WTC11 (cell line): ENCODE data around the gene SLC44A3. TPM values are rescaled to one million over a fixed set of nuclear protein-coding genes. Genes with fewer than 3 reads are reported as not detected.

Experiments used
- ATAC-seq: fragments of 200-7000 bp; cut with Tn5 transposase; 2 replicates; pipeline ENCODE4 v1.10.0; 2021; ENCODE audit warnings: mild to moderate bottlenecking, moderate library complexity
- CTCF ChIA-PET: fragments of 300-600 bp; sonication (Branson Sonifier 250); formaldehyde crosslinking; loops from one replicate; lab custom pipeline; 2021; ENCODE audit warnings: antibody characterized with exemption; lab: Charles Lee
- POLR2A ChIA-PET: fragments of 350-600 bp; sonication (Branson Sonifier 250); formaldehyde crosslinking; loops from one replicate; lab custom pipeline; 2021; ENCODE audit warnings: antibody characterized with exemption; lab: Charles Lee
- DNase-seq: peaks from one replicate; pipeline ENCODE4 v3.0.0; 2021; ENCODE audit warnings: low spot score
- H3K27ac Mint-ChIP-seq: 2 replicates; pipeline ENCODE4 v1.8.0; 2021; ENCODE audit warnings: mixed read lengths
- H3K27me3 Mint-ChIP-seq: 2 replicates; pipeline ENCODE4 v1.8.0; 2021; ENCODE audit warnings: low read depth, mild to moderate bottlenecking, moderate library complexity, mixed read lengths
- H3K36me3 Mint-ChIP-seq: 2 replicates; pipeline ENCODE4 v1.8.0; 2021; ENCODE audit warnings: mixed read lengths
- H3K4me1 Mint-ChIP-seq: 2 replicates; pipeline ENCODE4 v1.8.0; 2022; ENCODE audit warnings: mixed read lengths
- H3K4me3 Mint-ChIP-seq: 2 replicates; pipeline ENCODE4 v1.8.0; 2021; ENCODE audit warnings: mild to moderate bottlenecking, moderate library complexity, mixed read lengths
- H3K9me3 Mint-ChIP-seq: 2 replicates; pipeline ENCODE4 v1.8.0; 2021; ENCODE audit warnings: mixed read lengths
- ATF1 ChIP-seq: sonication (generic); formaldehyde crosslinking; IDR thresholded peaks from 2 replicates; pipeline ENCODE4 v1.8.1; 2023; ENCODE audit warnings: mild to moderate bottlenecking, moderate library complexity, missing genetic modification reagents
- ATF2 ChIP-seq: sonication (generic); formaldehyde crosslinking; IDR thresholded peaks from 2 replicates; pipeline ENCODE4 v1.8.1; 2022; ENCODE audit warnings: low read depth, missing genetic modification reagents, borderline replicate concordance
- ATF3 ChIP-seq: sonication (generic); formaldehyde crosslinking; conservative IDR thresholded peaks from 2 replicates; pipeline ENCODE4 v1.8.1; 2022; ENCODE audit warnings: mild to moderate bottlenecking, missing genetic modification reagents
- ATF6 ChIP-seq: sonication (generic); formaldehyde crosslinking; IDR thresholded peaks from 2 replicates; pipeline ENCODE4 v1.8.1; 2023; ENCODE audit warnings: mild to moderate bottlenecking, missing genetic modification reagents
- CREB1 ChIP-seq: sonication (generic); formaldehyde crosslinking; IDR thresholded peaks from 2 replicates; pipeline ENCODE4 v1.8.0; 2023; ENCODE audit warnings: mild to moderate bottlenecking, missing genetic modification reagents
- FOXP4 ChIP-seq: sonication (generic); formaldehyde crosslinking; IDR thresholded peaks from 2 replicates; pipeline ENCODE4 v1.8.0; 2022; ENCODE audit warnings: mild to moderate bottlenecking, missing genetic modification reagents
- GRHL2 ChIP-seq: fragments of 250-450 bp; sonication (Bioruptor Pico); IDR thresholded peaks from 2 replicates; pipeline ENCODE4 v1.8.0; 2022; ENCODE audit warnings: mild to moderate bottlenecking, moderate library complexity; ENCODE audit not compliant: insufficient replicate concordance, severe bottlenecking
- NR3C1 ChIP-seq: sonication (generic); formaldehyde crosslinking; conservative IDR thresholded peaks from 2 replicates; pipeline ENCODE4 v1.8.1; 2023; ENCODE audit warnings: low read depth, mild to moderate bottlenecking, missing genetic modification reagents
- OVOL2 ChIP-seq: fragments of 250-450 bp; sonication (Bioruptor Pico); IDR thresholded peaks from 2 replicates; pipeline ENCODE4 v1.9.0; 2021; ENCODE audit warnings: mild to moderate bottlenecking, borderline replicate concordance
- PRDM15 ChIP-seq: sonication (generic); formaldehyde crosslinking; IDR thresholded peaks from 2 replicates; pipeline ENCODE4 v1.8.0; 2022; ENCODE audit warnings: missing genetic modification reagents
- PRRX2 ChIP-seq: fragments of 250-450 bp; sonication (Bioruptor Pico); IDR thresholded peaks from 2 replicates; pipeline ENCODE4 v1.8.0; 2021; ENCODE audit warnings: mild to moderate bottlenecking
- RELA ChIP-seq: sonication (generic); formaldehyde crosslinking; IDR thresholded peaks from 2 replicates; pipeline ENCODE4 v1.8.1; 2022; ENCODE audit warnings: missing genetic modification reagents, mild to moderate bottlenecking, borderline replicate concordance
- SOX15 ChIP-seq: fragments of 250-450 bp; sonication (Bioruptor Pico); IDR thresholded peaks from 2 replicates; pipeline ENCODE4 v1.9.0; 2021; ENCODE audit warnings: mild to moderate bottlenecking
- STAT6 ChIP-seq: sonication (generic); formaldehyde crosslinking; conservative IDR thresholded peaks from 2 replicates; pipeline ENCODE4 v1.8.1; 2023; ENCODE audit warnings: mild to moderate bottlenecking, low read depth, missing genetic modification reagents, moderate library complexity
- ZNF532 ChIP-seq: fragments of 250-450 bp; sonication (Bioruptor Pico); IDR thresholded peaks from 2 replicates; pipeline ENCODE4 v1.9.0; 2021; ENCODE audit warnings: mild to moderate bottlenecking, borderline replicate concordance
- ZNF671 ChIP-seq: fragments of 250-450 bp; sonication (Bioruptor Pico); IDR thresholded peaks from 2 replicates; pipeline ENCODE4 v1.8.0; 2021; ENCODE audit warnings: mild to moderate bottlenecking
- total RNA-seq: library from RNA; stranded (reverse); gene quantifications from 3 replicates; pipeline ENCODE4 v1.2.3, GENCODE V29; 2021

SLC44A3 gene
- total RNA-seq, 1 experiment from 2014 or later, result 4.7 TPM

- H3K4me1 Mint-ChIP-seq, result peaks cover 20% of the 10 kb centered on the region
- POLR2A ChIA-PET, result no interaction called here
- H3K27me3 Mint-ChIP-seq, result peaks cover 3% of the 10 kb centered on the region; the same call in 1 of the 2 replicates
- TF ChIP-seq FOXP4 (CRISPR knock-in tag) (no peak), ZNF532 (no peak), SOX15 (CRISPR knock-in tag) (no peak), GRHL2 (no peak), ATF6 (no peak)
- peaks cover 11% of the 10 kb centered on the region for H3K36me3 Mint-ChIP-seq
- no peaks in the 10 kb centered on the region for H3K9me3 Mint-ChIP-seq
- CTCF ChIA-PET, result no interaction called here
- no peak overlapping the region for H3K4me3 Mint-ChIP-seq
- no peak overlapping the region for H3K27ac Mint-ChIP-seq
- ATAC-seq (no peak), DNase-seq (no peak)
These were observed 3.0 kb downstream of the SLC44A3 start for GRCh38 chr1:94823116-94823515.

- CTCF ChIA-PET, result no interaction called here
- peaks cover 3% of the 10 kb centered on the region for H3K9me3 Mint-ChIP-seq
- no peak overlapping the region for H3K4me3 Mint-ChIP-seq
- H3K27ac Mint-ChIP-seq, result no peak overlapping the region
- peaks cover 11% of the 10 kb centered on the region for H3K4me1 Mint-ChIP-seq
- ATAC-seq (no peak), DNase-seq (no peak)
- TF ChIP-seq PRDM15, result no peak
- TF ChIP-seq NR3C1, result no peak
- TF ChIP-seq ATF2 (CRISPR knock-in tag), result no peak
- TF ChIP-seq STAT6 (CRISPR knock-in tag), result no peak
- no peak for TF ChIP-seq GRHL2
- TF ChIP-seq ATF1, result no peak
- no peak for TF ChIP-seq CREB1 (CRISPR knock-in tag)
- TF ChIP-seq PRRX2, result no peak
- no peak for TF ChIP-seq ATF3 (CRISPR knock-in tag)
- no peak for TF ChIP-seq OVOL2 (CRISPR knock-in tag)
- no peak for TF ChIP-seq RELA
- TF ChIP-seq ZNF671 (CRISPR knock-in tag), result no peak
- H3K27me3 Mint-ChIP-seq, result peaks cover under 1% of the 10 kb centered on the region; the same call in 1 of the 2 replicates
- POLR2A ChIA-PET, result no interaction called here
- peaks cover 22% of the 10 kb centered on the region for H3K36me3 Mint-ChIP-seq
These were observed 5.8 kb downstream of the SLC44A3 start for GRCh38 chr1:94825936-94826335.
